ENCODE results near the gene SVBP. TPM values are rescaled to one million over a fixed set of nuclear protein-coding genes. Genes with fewer than 3 reads are reported as not detected.

SVBP gene
- polyA plus RNA-seq, 6 donors from 2014 or later = 51.0 to 73.2 (median 65.8) TPM

- Mint-ChIP-seq H3K27me3 (no peaks in the 10 kb centered on the region), H3K4me3 (peak overlapping the region in 2 of 8 donors; percentile 4 to 96), H3K4me1 (peaks cover 34 to 58% (median 42%) of the 10 kb centered on the region in 3 donors), H3K36me3 (peaks cover 6 to 8% of the 10 kb centered on the region in 2 donors), H3K27ac (peak overlapping the region in 1 of 6 donors; percentile 83), H3K9me3 (peaks cover 0 to 4% (median 0%) of the 10 kb centered on the region in 7 donors)
- ATAC-seq (ENCODE audit: low read depth in 2 of 2) (no peak), DNase-seq (no peak)
Observed at GRCh38 chr1:42848823-42849537, 31.8 kb upstream of the SVBP start.

GRCh38 chr1:42847721-42848460 is 30.7 kb upstream of the SVBP start:
- Mint-ChIP-seq H3K27me3 (no peaks in the 10 kb centered on the region), H3K4me1 (peaks cover 33 to 52% (median 37%) of the 10 kb centered on the region in 3 donors), H3K9me3 (peaks cover 0 to 4% (median 0%) of the 10 kb centered on the region in 7 donors), H3K36me3 (peaks cover 8 to 14% of the 10 kb centered on the region in 2 donors), H3K27ac (peak overlapping the region in 4 of 6 donors; percentile 80 to 97 (median 86)), H3K4me3 (peak overlapping the region; percentile 88 to 97 (median 96))
- DNase-seq (no peak), ATAC-seq (ENCODE audit: low read depth in 2 of 2) (no peak)

- Mint-ChIP-seq H3K9me3 (peaks cover 0 to 4% (median 0%) of the 10 kb centered on the region in 7 donors), H3K4me1 (peaks cover 25 to 45% (median 29%) of the 10 kb centered on the region in 3 donors)
- no peak for DNase-seq
Observed at GRCh38 chr1:42847111-42847595, 30.0 kb upstream of the SVBP start.

GRCh38 chr1:42846257-42847110 is 29.3 kb upstream of the SVBP start, which contains the start of gene ZNF691:
ZNF691 (plus strand) TSS chr1:42846613; CDS start chr1:42849659, 3,046 bp downstream.
- Mint-ChIP-seq H3K36me3 (peaks cover 8 to 14% of the 10 kb centered on the region in 2 donors), H3K4me1 (peaks cover 24 to 40% (median 28%) of the 10 kb centered on the region in 3 donors), H3K27me3 (no peaks in the 10 kb centered on the region), H3K27ac (peak within 1 kb of the TSS; percentile 58 to 97 (median 88)), H3K4me3 (peak within 1 kb of the TSS; percentile 88 to 97 (median 96)), H3K9me3 (peaks cover 0 to 4% (median 0%) of the 10 kb centered on the region in 7 donors)
- DNase-seq (peak; percentile 87), ATAC-seq (ENCODE audit: low read depth in 2 of 2) (peak; percentile 98)

More at GRCh38 chr1:42847111-42847595, 30.0 kb upstream of the SVBP start:
- H3K4me3 Mint-ChIP-seq = peak overlapping the region; percentile 88 to 97 (median 96)
- no peak for ATAC-seq (ENCODE audit: low read depth in 2 of 2)
- H3K27me3 Mint-ChIP-seq = no peaks in the 10 kb centered on the region
- H3K27ac Mint-ChIP-seq = peak overlapping the region; percentile 50 to 97 (median 86)
- H3K36me3 Mint-ChIP-seq = peaks cover 8 to 14% of the 10 kb centered on the region in 2 donors

GRCh38 chr1:42845866-42846256 is 28.7 kb upstream of the SVBP start:
- peak; percentile 3 to 6 for ATAC-seq (ENCODE audit: low read depth in 2 of 2)
- peak overlapping the region in 2 of 6 donors; percentile 77 to 80 for H3K27ac Mint-ChIP-seq
- peaks cover 24 to 34% (median 28%) of the 10 kb centered on the region in 3 donors for H3K4me1 Mint-ChIP-seq
- peaks cover 0 to 2% (median 0%) of the 10 kb centered on the region in 7 donors for H3K9me3 Mint-ChIP-seq
- peaks cover 3 to 10% of the 10 kb centered on the region in 2 donors for H3K36me3 Mint-ChIP-seq
- H3K27me3 Mint-ChIP-seq = no peaks in the 10 kb centered on the region
- no peak for DNase-seq
- H3K4me3 Mint-ChIP-seq = peak overlapping the region; percentile 88 to 97 (median 96)

GRCh38 chr1:42845193-42845592 is 28.0 kb upstream of the SVBP start:
- Mint-ChIP-seq H3K4me3 (no peak overlapping the region), H3K27ac (no peak overlapping the region), H3K27me3 (no peaks in the 10 kb centered on the region), H3K4me1 (peaks cover 24 to 34% (median 28%) of the 10 kb centered on the region in 3 donors), H3K9me3 (no peaks in the 10 kb centered on the region), H3K36me3 (peaks cover 0 to 7% of the 10 kb centered on the region in 2 donors)
- no peak for ATAC-seq (ENCODE audit: low read depth in 2 of 2)
- DNase-seq = no peak

- Mint-ChIP-seq H3K27ac (peak overlapping the region in 2 of 6 donors; percentile 2 to 35), H3K4me3 (peak overlapping the region in 1 of 8 donors; percentile 52), H3K9me3 (no peaks in the 10 kb centered on the region), H3K36me3 (peaks cover 0 to 7% of the 10 kb centered on the region in 2 donors), H3K4me1 (peaks cover 20 to 31% (median 23%) of the 10 kb centered on the region in 3 donors), H3K27me3 (no peaks in the 10 kb centered on the region)
- ATAC-seq (ENCODE audit: low read depth in 2 of 2) (no peak), DNase-seq (no peak)
Observed at GRCh38 chr1:42844592-42845140, 27.5 kb upstream of the SVBP start.

- Mint-ChIP-seq H3K9me3 (no peaks in the 10 kb centered on the region), H3K27ac (no peak overlapping the region), H3K4me3 (no peak overlapping the region), H3K4me1 (peaks cover 8 to 23% (median 8%) of the 10 kb centered on the region in 3 donors), H3K27me3 (no peaks in the 10 kb centered on the region), H3K36me3 (peaks cover 0 to 7% of the 10 kb centered on the region in 2 donors)
- DNase-seq (no peak), ATAC-seq (ENCODE audit: low read depth in 2 of 2) (no peak)
Observed at GRCh38 chr1:42841440-42842147, 24.4 kb upstream of the SVBP start.

GRCh38 chr1:42841010-42841409 is 23.8 kb upstream of the SVBP start:
- H3K4me1 Mint-ChIP-seq = peaks cover 8 to 18% (median 8%) of the 10 kb centered on the region in 3 donors
- H3K36me3 Mint-ChIP-seq = peaks cover 0 to 7% of the 10 kb centered on the region in 2 donors
- no peak overlapping the region for H3K4me3 Mint-ChIP-seq
- H3K27ac Mint-ChIP-seq = peak overlapping the region in 1 of 6 donors; percentile 2
- DNase-seq (no peak), ATAC-seq (ENCODE audit: low read depth in 2 of 2) (no peak)
- no peaks in the 10 kb centered on the region for H3K9me3 Mint-ChIP-seq
- no peaks in the 10 kb centered on the region for H3K27me3 Mint-ChIP-seq

- H3K27ac Mint-ChIP-seq = peak overlapping the region in 3 of 6 donors; percentile 21 to 69 (median 26)
Observed at GRCh38 chr1:42838482-42839190, 21.4 kb upstream of the SVBP start.

GRCh38 chr1:42837709-42838108 is 20.5 kb upstream of the SVBP start:
- ATAC-seq (ENCODE audit: low read depth in 2 of 2) = no peak
- no peak for DNase-seq
- H3K9me3 Mint-ChIP-seq = no peaks in the 10 kb centered on the region
- no peak overlapping the region for H3K4me3 Mint-ChIP-seq
- H3K4me1 Mint-ChIP-seq = peaks cover 13 to 19% (median 14%) of the 10 kb centered on the region in 3 donors
- H3K27ac Mint-ChIP-seq = peak overlapping the region in 2 of 6 donors; percentile 10 to 16
- no peaks in the 10 kb centered on the region for H3K27me3 Mint-ChIP-seq
- H3K36me3 Mint-ChIP-seq = no peaks in the 10 kb centered on the region

More at GRCh38 chr1:42838482-42839190, 21.4 kb upstream of the SVBP start:
- Mint-ChIP-seq H3K4me1 (peaks cover 13 to 19% (median 14%) of the 10 kb centered on the region in 3 donors), H3K9me3 (no peaks in the 10 kb centered on the region), H3K36me3 (peaks cover 0 to 6% of the 10 kb centered on the region in 2 donors), H3K4me3 (peak overlapping the region in 2 of 8 donors; percentile 39 to 42), H3K27me3 (no peaks in the 10 kb centered on the region)
- ATAC-seq (ENCODE audit: low read depth in 2 of 2) (peak; percentile 58 to 84), DNase-seq (no peak)
